K562 (cell line): Measurements from ENCODE around the gene CREB5. TPM values are rescaled to one million over a fixed set of nuclear protein-coding genes. Genes with fewer than 3 reads are reported as not detected.

ENCODE experiments used
- AFF4 ChIP-seq: sonication (generic); formaldehyde crosslinking; IDR thresholded peaks from 2 replicates; pipeline ENCODE4 v1.8.0; 2023; ENCODE audit warnings: mild to moderate bottlenecking, missing genetic modification reagents
- CTCF ChIP-seq, 3 experiments: IDR thresholded peaks in 2 of 3; conservative IDR thresholded peaks in 1 of 3; 2 replicates each; pipeline ENCODE4 v1.5.1; 2011 to 2012; ENCODE audit warnings: low read length in 3 of 3, mild to moderate bottlenecking in 3 of 3, control low read depth in 2 of 3, improper control_type of control experiment in 1 of 3, inconsistent platforms in 1 of 3, low read depth in 1 of 3, mixed read lengths in 1 of 3, moderate library complexity in 1 of 3; ENCODE audit not compliant: insufficient read depth in 2 of 3
- FUS ChIP-seq: fragments of 200-400 bp; formaldehyde crosslinking; optimal IDR thresholded peaks from 2 replicates; pipeline ENCODE3; 2017; ENCODE audit warnings: low read depth, low read length
- HMGXB4 ChIP-seq: sonication (generic); formaldehyde crosslinking; IDR thresholded peaks from 2 replicates; pipeline ENCODE4 v1.8.1; 2023; ENCODE audit warnings: mild to moderate bottlenecking, missing genetic modification reagents
- TFAM ChIP-seq: fragments of 250-450 bp; sonication (Bioruptor Pico); conservative IDR thresholded peaks from 2 replicates; pipeline ENCODE4 v1.5.0; 2021; ENCODE audit warnings: mild to moderate bottlenecking, moderate library complexity
- ZNF23 ChIP-seq: fragments of 250-450 bp; sonication (Bioruptor Pico); IDR thresholded peaks from 2 replicates; pipeline ENCODE4 v1.4.0; 2020; ENCODE audit warnings: mild to moderate bottlenecking
- polyA plus RNA-seq, 8 experiments: library from polyadenylated mRNA; depleted of rRNA in 4 of 8; stranded (reverse) in 5 of 8; unstranded in 3 of 8; fragments of >200 nt; fragmentation: Nextera tagmentation in 2 of 8; fragmentation: Illumina TruSeq in 1 of 8; extraction: Ambion mirVana in 2 of 8; extraction: Trizol in 1 of 8; gene quantifications; 2 replicates each; pipeline versions ENCODE4 v1.2.1 to v1.2.3, GENCODE V29; 2011 to 2014; ENCODE audit warnings: inconsistent platforms in 1 of 8, missing spikeins in 1 of 8
- total RNA-seq, 7 experiments: library from RNA; depleted of rRNA in 6 of 7; stranded (reverse); fragments of >200 nt in 6 of 7; fragmentation: Illumina TruSeq in 2 of 7; extraction: Trizol in 2 of 7; gene quantifications; 2 replicates each; pipeline versions ENCODE4 v1.2.1 to v1.2.3, GENCODE V29; 2011 to 2021; ENCODE audit warnings: low replicate concordance in 1 of 7

CREB5 gene
- total and polyA plus RNA-seq, 9 of the 15 experiments (the other 6 are each of a cell fraction or from before 2014, with no cell fraction given) = 0.33 to 6.4 (median 1.8) TPM

GRCh38 chr7:28695300-28696295 is 283.3 kb downstream of the CREB5 start (continued):
- no peak for TF ChIP-seq HMGXB4 (CRISPR knock-in tag)
- no peak for TF ChIP-seq AFF4 (CRISPR knock-in tag)
- no peak for TF ChIP-seq FUS
- no peak for TF ChIP-seq ZNF23 (CRISPR knock-in tag)
- TF ChIP-seq TFAM = no peak
- TF ChIP-seq CTCF (IDR thresholded peaks at IDR 0.05 in 2 of 3, conservative IDR thresholded peaks at IDR 0.05 in 1 of 3; ENCODE audit: insufficient read depth in 2 of 3, low read depth in 1 of 3, low read length in 3 of 3) = no peak
